BLaER1 (cell line): ENCODE data around the gene SUPT20HL1.
"Not testable (repeated sequence)": the region's sequence is repeated elsewhere in the genome, so short reads cannot be mapped to it uniquely, and the experiment has no call there.

Experiments used
- H3K27ac ChIP-seq: shearing (Covaris generic); formaldehyde crosslinking; 2 replicates; pipeline ENCODE4 v1.8.1; 2022
- H3K27me3 ChIP-seq: shearing (Covaris generic); formaldehyde crosslinking; 2 replicates; pipeline ENCODE4 v1.8.1; 2022
- H3K36me3 ChIP-seq: shearing (Covaris generic); formaldehyde crosslinking; 2 replicates; pipeline ENCODE4 v1.8.1; 2022
- H3K4me1 ChIP-seq: shearing (Covaris generic); formaldehyde crosslinking; 2 replicates; pipeline ENCODE4 v1.8.1; 2022
- H3K4me2 ChIP-seq: shearing (Covaris generic); formaldehyde crosslinking; 2 replicates; pipeline ENCODE4 v1.8.1; 2022
- H3K4me3 ChIP-seq: shearing (Covaris generic); formaldehyde crosslinking; 2 replicates; pipeline ENCODE4 v1.8.1; 2022
- H3K9ac ChIP-seq: shearing (Covaris generic); formaldehyde crosslinking; 2 replicates; pipeline ENCODE4 v1.8.1; 2022
- H3K9me3 ChIP-seq: shearing (Covaris generic); formaldehyde crosslinking; 2 replicates; pipeline ENCODE4 v1.8.1; 2022
- H4K20me1 ChIP-seq: shearing (Covaris generic); formaldehyde crosslinking; 2 replicates; pipeline ENCODE4 v1.8.1; 2022
- Cebpa-rat ChIP-seq: shearing (Covaris generic); IDR thresholded peaks from 2 replicates; pipeline ENCODE4 v1.8.1; 2022

SUPT20HL1 gene

GRCh38 chrX:24360272-24360671 lies at the start of gene SUPT20HL1:
Gene SUPT20HL1, plus strand, starts transcription at chrX:24360639. Its CDS starts 2,122 bp downstream, at chrX:24362761.
- Histone ChIP-seq H3K4me1 (peaks cover 14% of the 10 kb centered on the region), H4K20me1 (no peaks in the 10 kb centered on the region), H3K36me3 (no peaks in the 10 kb centered on the region), H3K9ac (no peak within 1 kb of the TSS), H3K9me3 (no peaks in the 10 kb centered on the region), H3K4me2 (no peak within 1 kb of the TSS), H3K4me3 (no peak within 1 kb of the TSS), H3K27ac (no peak within 1 kb of the TSS), H3K27me3 (no peaks in the 10 kb centered on the region)
- no peak for TF ChIP-seq Cebpa-rat

- not testable (repeated sequence) for H3K27ac ChIP-seq, H3K4me1 ChIP-seq, H3K9ac ChIP-seq, H3K36me3 ChIP-seq, H3K9me3 ChIP-seq, H3K4me3 ChIP-seq, H3K4me2 ChIP-seq, H3K27me3 ChIP-seq, H4K20me1 ChIP-seq
These were observed 49.5 kb upstream of the SUPT20HL1 start for GRCh38 chrX:24310916-24311315.

- H4K20me1 ChIP-seq, H3K4me3 ChIP-seq, H3K9ac ChIP-seq, H3K27ac ChIP-seq, H3K27me3 ChIP-seq, H3K9me3 ChIP-seq, H3K4me1 ChIP-seq, H3K4me2 ChIP-seq, H3K36me3 ChIP-seq: not testable (repeated sequence)
These were observed 48.8 kb upstream of the SUPT20HL1 start for GRCh38 chrX:24311507-24312248.

GRCh38 chrX:24312249-24312607 lies 48.2 kb upstream of the SUPT20HL1 start:
- not testable (repeated sequence) for H3K9ac ChIP-seq, H3K27me3 ChIP-seq, H3K36me3 ChIP-seq

GRCh38 chrX:24314019-24314635 lies 46.3 kb upstream of the SUPT20HL1 start, which contains the start of gene SUPT20HL2:
Gene SUPT20HL2, minus strand, starts transcription at chrX:24314069. Its CDS starts 754 bp downstream, at chrX:24313315.
- H3K27ac ChIP-seq = no peak within 1 kb of the TSS
- no peak within 1 kb of the TSS for H3K9ac ChIP-seq
- no peaks in the 10 kb centered on the region for H3K4me1 ChIP-seq
- H3K36me3 ChIP-seq = no peaks in the 10 kb centered on the region
- H3K9me3 ChIP-seq = no peaks in the 10 kb centered on the region
- H3K4me3 ChIP-seq = no peak within 1 kb of the TSS
- no peak within 1 kb of the TSS for H3K4me2 ChIP-seq
- H4K20me1 ChIP-seq = no peaks in the 10 kb centered on the region
- H3K27me3 ChIP-seq = no peaks in the 10 kb centered on the region
- no peak for TF ChIP-seq Cebpa-rat

More at GRCh38 chrX:24312249-24312607, 48.2 kb upstream of the SUPT20HL1 start:
- H3K4me3 ChIP-seq, H3K27ac ChIP-seq, H4K20me1 ChIP-seq, H3K4me2 ChIP-seq, H3K9me3 ChIP-seq, H3K4me1 ChIP-seq: not testable (repeated sequence)

- Histone ChIP-seq H3K4me2 (no peak overlapping the region), H3K27me3 (no peaks in the 10 kb centered on the region), H3K9ac (no peak overlapping the region), H3K4me3 (no peak overlapping the region), H3K4me1 (no peaks in the 10 kb centered on the region), H3K36me3 (no peaks in the 10 kb centered on the region), H4K20me1 (no peaks in the 10 kb centered on the region), H3K9me3 (no peaks in the 10 kb centered on the region), H3K27ac (no peak overlapping the region)
- TF ChIP-seq Cebpa-rat = no peak
These were observed 44.3 kb upstream of the SUPT20HL1 start for GRCh38 chrX:24316111-24316510.

GRCh38 chrX:24317567-24317966 lies 42.9 kb upstream of the SUPT20HL1 start:
- H3K27ac ChIP-seq = no peak overlapping the region
- no peaks in the 10 kb centered on the region for H4K20me1 ChIP-seq
- no peak overlapping the region for H3K4me2 ChIP-seq
- no peaks in the 10 kb centered on the region for H3K27me3 ChIP-seq
- H3K9me3 ChIP-seq = no peaks in the 10 kb centered on the region
- no peaks in the 10 kb centered on the region for H3K4me1 ChIP-seq
- no peak for TF ChIP-seq Cebpa-rat
- no peak overlapping the region for H3K4me3 ChIP-seq
- no peak overlapping the region for H3K9ac ChIP-seq
- H3K36me3 ChIP-seq = no peaks in the 10 kb centered on the region

GRCh38 chrX:24321741-24322395 lies 38.6 kb upstream of the SUPT20HL1 start:
- no peaks in the 10 kb centered on the region for H3K9me3 ChIP-seq
- no peak overlapping the region for H3K9ac ChIP-seq
- no peak overlapping the region for H3K27ac ChIP-seq
- no peaks in the 10 kb centered on the region for H4K20me1 ChIP-seq
- no peaks in the 10 kb centered on the region for H3K36me3 ChIP-seq
- no peak for TF ChIP-seq Cebpa-rat
- H3K4me3 ChIP-seq = no peak overlapping the region
- no peaks in the 10 kb centered on the region for H3K27me3 ChIP-seq
- H3K4me2 ChIP-seq = no peak overlapping the region
- no peaks in the 10 kb centered on the region for H3K4me1 ChIP-seq

- Histone ChIP-seq H3K4me1 (no peaks in the 10 kb centered on the region), H3K4me3 (no peak overlapping the region), H3K9me3 (no peaks in the 10 kb centered on the region), H4K20me1 (no peaks in the 10 kb centered on the region), H3K27me3 (no peaks in the 10 kb centered on the region), H3K36me3 (no peaks in the 10 kb centered on the region), H3K4me2 (no peak overlapping the region), H3K9ac (no peak overlapping the region), H3K27ac (no peak overlapping the region)
- TF ChIP-seq Cebpa-rat = no peak
These were observed 35.2 kb upstream of the SUPT20HL1 start for GRCh38 chrX:24325231-24325630.

GRCh38 chrX:24332878-24333277 lies 27.6 kb upstream of the SUPT20HL1 start:
- Histone ChIP-seq H3K27ac (no peak overlapping the region), H3K4me1 (0 out of 2 replicates have a peak, but pooled peaks cover 4% of the 10 kb centered on the region), H3K27me3 (no peaks in the 10 kb centered on the region), H3K9ac (no peak overlapping the region), H3K4me3 (no peak overlapping the region), H3K36me3 (no peaks in the 10 kb centered on the region), H3K4me2 (no peak overlapping the region), H4K20me1 (no peaks in the 10 kb centered on the region), H3K9me3 (0 out of 2 replicates have a peak, but pooled peaks cover 3% of the 10 kb centered on the region)
- TF ChIP-seq Cebpa-rat = no peak
